ENCODE results near the gene ARHGEF10L.
A peak's percentile ranks its signal among the peaks of the same experiment; 100 is the strongest.
"Not testable (repeated sequence)": the region's sequence is repeated elsewhere in the genome, so short reads cannot be mapped to it uniquely, and the experiment has no call there.

The ARHGEF10L gene, protein sequence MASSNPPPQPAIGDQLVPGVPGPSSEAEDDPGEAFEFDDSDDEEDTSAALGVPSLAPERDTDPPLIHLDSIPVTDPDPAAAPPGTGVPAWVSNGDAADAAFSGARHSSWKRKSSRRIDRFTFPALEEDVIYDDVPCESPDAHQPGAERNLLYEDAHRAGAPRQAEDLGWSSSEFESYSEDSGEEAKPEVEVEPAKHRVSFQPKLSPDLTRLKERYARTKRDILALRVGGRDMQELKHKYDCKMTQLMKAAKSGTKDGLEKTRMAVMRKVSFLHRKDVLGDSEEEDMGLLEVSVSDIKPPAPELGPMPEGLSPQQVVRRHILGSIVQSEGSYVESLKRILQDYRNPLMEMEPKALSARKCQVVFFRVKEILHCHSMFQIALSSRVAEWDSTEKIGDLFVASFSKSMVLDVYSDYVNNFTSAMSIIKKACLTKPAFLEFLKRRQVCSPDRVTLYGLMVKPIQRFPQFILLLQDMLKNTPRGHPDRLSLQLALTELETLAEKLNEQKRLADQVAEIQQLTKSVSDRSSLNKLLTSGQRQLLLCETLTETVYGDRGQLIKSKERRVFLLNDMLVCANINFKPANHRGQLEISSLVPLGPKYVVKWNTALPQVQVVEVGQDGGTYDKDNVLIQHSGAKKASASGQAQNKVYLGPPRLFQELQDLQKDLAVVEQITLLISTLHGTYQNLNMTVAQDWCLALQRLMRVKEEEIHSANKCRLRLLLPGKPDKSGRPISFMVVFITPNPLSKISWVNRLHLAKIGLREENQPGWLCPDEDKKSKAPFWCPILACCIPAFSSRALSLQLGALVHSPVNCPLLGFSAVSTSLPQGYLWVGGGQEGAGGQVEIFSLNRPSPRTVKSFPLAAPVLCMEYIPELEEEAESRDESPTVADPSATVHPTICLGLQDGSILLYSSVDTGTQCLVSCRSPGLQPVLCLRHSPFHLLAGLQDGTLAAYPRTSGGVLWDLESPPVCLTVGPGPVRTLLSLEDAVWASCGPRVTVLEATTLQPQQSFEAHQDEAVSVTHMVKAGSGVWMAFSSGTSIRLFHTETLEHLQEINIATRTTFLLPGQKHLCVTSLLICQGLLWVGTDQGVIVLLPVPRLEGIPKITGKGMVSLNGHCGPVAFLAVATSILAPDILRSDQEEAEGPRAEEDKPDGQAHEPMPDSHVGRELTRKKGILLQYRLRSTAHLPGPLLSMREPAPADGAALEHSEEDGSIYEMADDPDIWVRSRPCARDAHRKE (N-terminal part only)

DNA sequence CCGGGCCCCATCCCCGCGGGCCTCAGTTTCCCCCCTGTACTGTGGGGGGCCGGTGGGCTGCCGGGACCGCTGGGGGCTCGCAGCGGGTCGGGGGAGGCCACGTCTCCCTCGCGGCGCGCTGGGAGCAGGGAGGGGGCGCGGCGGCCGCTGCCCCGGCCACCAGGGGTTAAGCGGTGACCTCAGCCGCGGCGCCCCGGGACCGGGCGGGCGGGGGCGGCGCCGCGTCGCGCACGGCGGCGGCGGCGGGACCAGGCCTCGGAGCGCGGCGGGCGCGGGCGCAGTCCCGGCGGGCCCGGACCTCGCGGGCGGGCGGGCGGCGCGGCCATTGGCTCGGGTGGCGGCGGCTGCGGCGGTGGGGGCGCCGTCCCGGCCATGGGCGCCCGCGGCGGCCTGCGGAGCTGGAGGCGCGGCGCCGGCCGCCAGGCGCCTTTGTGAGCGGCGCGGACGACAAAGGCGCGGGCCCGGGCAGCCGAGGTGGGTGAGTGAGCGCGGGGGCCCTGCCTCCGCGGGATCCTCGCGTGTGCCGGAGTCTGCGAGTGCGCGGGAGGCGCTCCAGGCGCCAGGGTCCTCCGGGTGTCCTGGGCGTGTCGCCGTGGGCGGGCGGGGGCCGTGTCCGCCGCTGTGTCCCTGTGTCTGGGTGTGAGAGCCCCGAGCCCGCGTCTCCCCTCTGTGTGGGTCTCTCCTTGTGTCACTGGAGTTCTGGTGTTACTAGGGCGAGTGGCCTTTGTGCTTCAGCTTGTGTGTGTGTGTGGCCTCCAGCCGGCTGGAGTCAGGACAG, at the start of gene ARHGEF10L:
Gene ARHGEF10L (plus strand): TSS at position 222 of the 778 bp plus-strand sequence. CDS start 40,898 bp downstream, outside the sequence.
- DNase-seq, result no peak

DNA sequence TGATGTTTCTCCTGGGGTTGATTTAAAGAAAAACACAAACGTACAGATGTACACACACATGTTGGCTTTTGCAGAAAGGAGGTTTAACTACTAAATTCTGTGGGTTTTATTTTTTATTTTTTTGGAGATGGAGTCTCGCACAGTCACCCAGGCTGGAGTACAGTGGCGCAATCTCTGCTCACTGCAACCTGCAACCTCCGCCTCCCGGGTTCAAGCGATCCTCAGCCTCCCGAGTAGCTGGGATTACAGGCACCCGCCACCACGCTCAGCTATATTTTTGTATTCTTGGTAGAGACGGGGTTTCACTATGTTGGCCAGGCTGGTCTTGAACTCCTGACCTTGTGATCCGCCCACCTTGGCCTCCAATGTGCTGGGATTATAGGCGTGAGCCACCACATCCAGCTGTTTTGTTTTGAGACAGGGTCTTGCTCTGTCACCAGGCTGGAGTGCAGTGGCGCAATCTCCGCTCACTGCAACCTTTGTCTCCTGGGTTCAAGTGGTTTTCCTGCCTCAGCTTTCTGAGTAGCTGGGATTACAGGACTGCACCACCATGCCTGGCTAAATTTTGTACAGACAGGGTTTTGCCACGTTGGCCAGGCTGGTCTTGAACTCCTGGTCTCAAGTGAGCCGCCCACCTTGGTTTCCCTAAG, 49.6 kb upstream of the ARHGEF10L start:
- not testable (repeated sequence) for DNase-seq

DNA sequence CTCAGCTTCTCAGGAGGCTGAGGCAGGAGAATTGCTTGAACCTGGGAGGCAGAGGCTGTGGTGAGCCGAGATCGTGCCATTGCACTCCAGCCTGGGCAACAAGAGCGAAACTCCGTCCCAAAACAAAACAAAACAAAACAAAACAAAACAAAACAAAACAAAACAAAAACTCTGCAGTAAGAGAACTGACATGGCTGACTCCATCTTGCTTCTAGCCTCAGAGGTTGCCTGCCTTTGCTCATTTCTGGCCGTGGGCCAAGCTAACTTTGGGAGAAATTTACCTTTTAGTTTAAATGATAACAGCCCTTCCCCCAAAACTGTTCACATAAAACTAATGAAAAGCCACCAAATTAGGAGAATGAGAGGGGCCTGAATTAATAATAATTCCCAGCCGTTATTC, 48.8 kb upstream of the ARHGEF10L start:
- DNase-seq, result not testable (repeated sequence)

DNA sequence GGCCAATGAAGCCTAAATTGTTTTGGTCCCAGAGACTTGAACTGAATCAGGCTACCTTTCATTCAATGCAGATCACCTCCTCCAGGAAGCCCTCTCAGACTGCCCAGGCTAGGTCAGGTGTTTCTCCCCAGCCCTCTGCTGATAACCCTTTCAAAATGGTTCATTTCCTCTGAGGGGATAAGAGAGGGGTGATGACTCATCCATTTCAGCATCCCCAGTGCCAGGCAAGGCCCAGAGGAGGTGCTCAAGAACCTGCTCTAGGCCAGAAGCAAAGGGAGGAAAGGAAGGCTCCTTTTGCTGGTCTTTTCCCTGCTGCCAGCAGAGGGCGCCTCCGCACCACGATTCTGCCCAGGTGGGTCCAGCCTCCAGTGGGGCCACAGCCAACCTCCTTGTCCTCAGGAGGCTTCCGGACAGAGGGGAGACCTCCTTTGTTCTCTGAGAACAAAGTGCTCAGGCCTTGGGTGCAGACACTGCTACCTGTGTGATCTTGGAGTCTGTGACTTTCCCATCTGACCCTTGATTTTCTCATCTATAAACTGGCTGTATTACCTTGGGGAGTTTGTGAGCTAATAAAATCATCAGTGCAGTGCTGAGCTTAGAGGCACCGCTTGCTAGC, 45.3 kb upstream of the ARHGEF10L start:
- peak; percentile 52 for DNase-seq

DNA sequence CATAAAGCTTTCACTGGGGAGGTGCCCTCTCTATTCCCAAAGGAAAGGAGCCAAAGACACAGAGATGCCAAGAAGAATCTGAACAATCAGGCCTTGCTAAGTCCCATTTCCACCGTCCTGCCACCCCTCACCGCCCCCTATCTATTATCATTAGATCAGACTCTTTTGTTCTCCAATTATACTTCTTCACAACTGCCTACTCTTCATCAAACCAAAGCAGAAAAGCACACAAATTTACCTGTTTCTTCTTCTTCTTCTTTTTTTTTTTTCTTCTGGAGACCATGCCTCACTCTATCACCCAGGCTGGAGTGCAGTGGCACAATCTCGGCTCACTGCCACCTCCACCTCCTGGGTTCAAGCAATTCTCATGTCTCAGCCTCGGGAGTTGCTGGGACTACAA, 43.1 kb upstream of the ARHGEF10L start:
- DNase-seq, result no peak

DNA sequence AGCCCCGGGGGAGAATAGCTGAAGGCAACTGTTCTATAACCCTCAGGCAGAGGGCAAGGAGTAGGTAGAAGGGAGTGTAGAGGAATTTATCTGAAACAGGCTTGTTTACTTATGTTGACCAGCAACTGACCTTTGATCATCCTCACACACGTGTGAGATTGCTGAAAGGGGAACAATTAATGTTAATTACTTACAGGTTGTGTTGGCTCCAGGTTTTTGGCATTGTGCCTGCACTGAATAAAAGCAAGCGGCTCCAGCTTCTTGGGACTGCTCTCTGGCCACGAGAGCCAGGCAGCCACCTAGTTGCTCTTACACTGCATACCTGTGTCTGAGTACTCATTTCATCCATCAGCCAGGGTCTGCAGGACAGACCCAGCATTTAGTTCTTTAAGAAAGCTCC, 41.3 kb upstream of the ARHGEF10L start:
- no peak for DNase-seq

DNA sequence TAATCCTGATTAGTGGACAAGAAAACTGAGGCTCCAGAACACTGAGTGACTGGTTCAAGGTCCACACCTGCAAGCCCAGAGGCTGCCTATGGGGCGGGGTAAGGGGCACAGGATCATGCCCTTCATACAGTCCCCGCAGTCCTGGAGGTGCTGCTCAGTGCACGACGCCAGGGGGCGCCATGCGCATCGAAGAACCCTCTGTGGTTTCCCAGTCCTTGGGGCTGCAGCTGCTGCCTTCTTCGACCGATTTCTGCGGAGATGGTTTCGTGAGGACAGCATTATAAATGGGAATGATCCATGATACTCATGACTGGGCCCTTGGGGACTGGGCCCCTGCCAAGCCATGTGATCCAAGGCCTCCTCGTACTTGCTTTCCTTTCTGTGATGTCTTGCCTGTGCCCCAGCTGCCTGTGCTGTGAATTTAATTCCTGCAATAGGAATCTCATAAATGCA, 37.1 kb upstream of the ARHGEF10L start:
- peak; percentile 8 for DNase-seq

DNA sequence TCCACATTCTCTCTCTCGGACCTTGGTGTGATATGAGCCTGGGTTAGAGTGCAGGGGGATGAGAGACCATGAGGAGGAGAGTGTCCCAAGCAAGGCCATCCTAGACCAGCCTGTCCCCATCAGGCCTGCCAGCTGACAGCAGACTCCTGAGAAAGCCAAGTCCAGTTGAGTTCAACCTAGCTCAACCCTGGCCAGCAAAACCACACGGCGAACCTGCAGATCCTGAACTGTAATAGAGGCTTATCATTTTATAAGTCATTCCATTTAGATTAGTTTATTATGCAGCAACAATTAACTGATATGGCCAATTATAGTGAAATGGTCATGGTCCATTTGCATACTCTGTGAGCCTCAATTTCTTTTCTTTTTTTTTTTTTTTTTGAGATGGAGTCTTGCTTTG, 36.4 kb upstream of the ARHGEF10L start:
- DNase-seq, result no peak

DNA sequence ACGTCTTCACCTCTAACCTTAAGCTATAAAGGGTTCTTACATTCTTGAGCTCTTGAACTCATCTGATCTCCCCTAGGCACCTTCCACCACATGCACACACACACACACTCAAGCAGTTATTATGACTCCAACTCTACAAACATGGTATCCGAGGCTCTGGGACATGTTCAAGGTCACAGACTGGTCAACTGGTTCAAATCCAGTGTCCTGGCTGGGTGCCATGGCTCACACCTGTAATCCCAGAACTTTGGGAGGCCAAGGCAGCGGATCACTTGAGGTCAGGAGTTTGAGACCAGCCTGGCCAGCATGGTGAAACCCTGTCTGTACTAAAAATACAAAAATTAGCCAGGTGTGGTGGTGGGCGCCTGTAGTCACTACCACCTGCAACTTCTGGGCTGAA, 32.3 kb upstream of the ARHGEF10L start:
- not testable (repeated sequence) for DNase-seq

DNA sequence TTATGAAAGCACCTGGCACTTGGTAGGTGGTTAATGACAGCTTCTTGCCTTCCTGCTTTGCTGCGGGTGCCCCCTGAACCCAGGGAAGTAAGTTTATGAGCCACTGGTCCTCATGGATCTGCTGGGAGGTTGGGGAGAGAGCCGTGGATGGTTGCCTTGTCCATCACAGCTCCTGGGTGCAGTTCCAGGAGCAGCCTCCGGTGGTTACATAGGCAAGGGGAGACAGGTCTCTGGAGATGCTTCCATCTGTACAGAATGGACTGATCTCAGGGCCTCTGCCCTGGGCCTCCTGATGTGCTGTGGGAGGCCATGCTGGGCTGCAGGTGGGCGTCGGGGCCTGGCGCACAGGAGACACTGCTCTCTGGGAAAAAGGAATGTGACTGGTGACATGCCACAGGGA, 31.6 kb upstream of the ARHGEF10L start:
- no peak for DNase-seq

DNA sequence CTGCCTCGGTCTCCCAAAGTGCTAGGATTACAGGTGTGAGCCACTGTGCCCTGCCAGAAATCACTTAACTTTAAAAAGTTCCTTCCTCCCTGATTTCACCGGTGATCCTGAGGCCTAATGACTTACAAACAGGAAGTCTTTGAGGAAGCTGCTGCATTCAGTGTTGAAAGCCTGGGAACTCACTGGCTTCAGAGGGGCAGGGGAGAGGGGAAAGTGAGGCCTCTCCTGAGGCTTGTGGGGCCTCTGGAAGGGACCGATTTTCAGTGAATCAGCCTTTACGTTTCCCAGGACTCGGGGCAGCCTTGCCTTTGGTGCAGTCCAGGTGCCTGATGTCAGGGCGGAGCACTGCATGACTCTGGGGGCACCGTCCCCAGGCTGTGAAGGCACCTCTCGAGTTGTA, 30.1 kb upstream of the ARHGEF10L start:
- DNase-seq, result no peak

DNA sequence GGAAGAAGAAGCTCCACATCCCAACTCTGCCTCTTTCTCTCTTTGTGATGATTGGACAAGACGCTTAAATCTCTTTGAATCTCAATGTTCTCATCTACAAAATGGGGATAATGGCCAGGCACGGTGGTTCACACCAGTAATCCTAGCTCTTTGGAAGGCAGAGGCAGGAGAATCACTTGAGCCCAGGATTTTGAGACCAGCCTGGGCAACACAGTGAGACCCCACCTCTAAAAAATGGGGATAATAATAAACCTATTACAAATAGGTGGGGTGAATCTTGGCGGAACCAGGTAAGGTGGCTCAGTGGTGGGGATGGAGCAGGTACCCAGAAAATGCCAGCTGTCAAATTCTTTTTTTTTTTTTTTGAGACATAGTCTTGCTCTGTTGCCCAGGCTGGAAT, 29.4 kb upstream of the ARHGEF10L start:
- no peak for DNase-seq

DNA sequence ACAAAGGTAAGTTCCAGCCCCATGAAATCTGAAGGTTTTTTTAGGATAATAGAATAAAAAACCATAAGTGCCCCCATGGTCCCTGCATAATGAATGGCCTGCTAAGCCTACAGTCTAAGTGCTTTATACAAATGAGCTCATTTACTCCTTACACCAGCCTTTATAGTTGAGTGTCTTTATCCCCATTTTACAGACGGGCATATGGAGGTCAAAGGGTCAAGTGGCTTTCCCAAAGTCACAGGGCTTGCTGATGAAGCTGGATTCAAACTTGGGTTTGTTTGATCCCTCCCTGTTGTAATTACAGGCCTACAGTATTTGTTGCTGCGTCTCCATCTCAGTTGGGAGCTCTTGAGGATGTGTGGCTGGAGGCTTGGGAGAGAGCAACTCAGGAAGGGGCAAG, 28.3 kb upstream of the ARHGEF10L start:
- no peak for DNase-seq

DNA sequence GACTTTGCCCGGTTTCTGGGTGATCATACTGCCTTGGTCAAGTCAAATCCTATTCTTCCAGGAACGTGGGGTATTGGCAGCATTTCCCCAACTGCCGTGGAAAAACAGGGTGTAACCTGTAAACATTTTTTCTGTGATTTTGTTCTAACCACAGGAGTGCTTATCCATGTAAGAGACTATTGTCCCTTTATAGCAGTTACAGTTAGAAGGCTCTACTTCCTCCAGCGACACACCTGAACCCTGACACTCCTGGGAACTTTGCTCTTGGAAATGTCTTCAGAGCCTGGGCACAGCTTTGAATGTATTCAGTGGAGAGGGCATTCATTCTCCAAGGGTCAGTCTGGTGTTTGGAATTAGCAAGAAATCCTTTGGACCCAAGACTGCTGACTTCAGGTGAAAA, 26.4 kb upstream of the ARHGEF10L start:
- no peak for DNase-seq

DNA sequence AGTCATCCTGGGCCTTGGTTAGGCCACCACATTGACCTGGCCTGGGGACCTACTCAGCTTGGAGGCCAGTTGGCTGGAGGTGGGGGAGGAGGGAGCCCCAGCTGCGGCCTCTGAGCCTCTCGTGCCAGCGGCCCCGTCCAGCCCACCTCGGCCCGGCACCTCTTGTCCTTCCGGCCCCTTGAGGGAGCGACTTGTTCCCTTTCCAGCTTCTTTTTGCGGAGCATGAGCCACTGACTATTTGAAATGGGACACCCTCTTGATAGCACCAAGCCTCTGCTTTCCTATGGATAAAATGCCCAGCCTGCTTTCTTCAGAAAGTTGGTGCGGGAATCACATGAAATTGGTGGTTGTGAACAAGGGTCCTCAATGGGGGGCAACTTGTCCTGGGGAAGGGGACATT, 24.7 kb upstream of the ARHGEF10L start:
- DNase-seq, result no peak

DNA sequence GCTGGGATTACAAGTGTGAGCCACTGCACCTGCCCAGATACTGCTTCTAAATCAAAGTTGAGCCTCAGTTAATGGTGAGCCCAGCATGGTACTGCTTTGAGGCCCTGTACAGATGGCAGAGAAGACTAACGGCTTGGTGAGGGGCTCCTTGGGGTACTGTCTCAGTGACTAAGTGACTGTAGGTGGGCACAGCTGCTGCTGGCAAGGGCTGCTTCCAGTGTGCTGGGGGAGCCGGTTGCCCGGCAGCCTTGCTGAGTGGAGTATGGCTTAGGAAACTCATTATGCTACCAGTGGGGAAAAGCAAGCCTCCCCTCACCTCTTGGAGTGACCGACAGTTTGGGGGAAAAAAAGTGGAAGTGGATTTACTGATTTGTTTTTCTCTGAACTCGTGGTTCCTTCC, 23.6 kb upstream of the ARHGEF10L start:
- DNase-seq, result no peak

DNA sequence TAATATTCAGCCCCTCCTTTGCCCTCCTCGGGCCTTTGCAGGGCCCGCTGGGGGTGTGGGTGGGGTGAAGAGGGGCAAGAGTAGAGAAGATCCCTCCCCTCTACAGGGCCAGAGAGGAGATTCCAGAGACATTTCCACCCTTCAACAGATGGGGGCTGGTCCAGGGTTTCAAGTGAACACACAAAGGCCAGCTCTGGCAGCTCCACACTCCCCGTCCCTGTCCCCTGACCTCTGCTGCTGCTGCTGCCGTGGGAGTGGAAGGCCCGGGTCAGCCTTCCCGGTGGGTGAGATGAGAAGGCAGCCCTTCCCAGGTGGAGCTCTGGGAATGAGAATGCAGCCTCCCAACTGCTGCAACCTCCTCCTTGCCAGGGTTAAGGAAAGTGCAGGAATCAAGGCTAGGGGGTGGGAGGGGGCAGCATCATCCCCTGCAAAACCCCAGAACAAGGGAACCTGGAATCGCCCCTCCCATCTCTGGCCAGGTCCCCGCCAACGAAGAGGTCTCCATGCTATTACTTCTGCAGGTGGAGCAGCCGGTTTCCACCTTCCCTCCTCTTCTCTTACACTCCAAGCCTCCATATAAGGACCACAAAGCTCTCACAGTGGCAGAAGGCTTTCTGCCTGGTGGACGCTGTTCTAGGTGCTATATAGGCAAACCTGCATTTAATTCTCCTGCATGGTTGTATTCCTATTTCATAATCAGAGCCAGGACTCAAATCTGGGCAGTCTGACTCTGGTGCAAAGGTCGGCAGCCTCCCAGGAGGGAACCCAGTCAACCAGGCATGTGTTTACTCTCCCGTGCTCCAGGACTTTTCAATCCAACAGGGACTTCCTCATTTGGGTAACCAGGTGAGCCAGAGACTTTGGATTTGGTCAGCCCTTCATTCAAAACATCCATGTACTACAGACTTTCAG, 22.9 kb upstream of the ARHGEF10L start:
- no peak for DNase-seq

DNA sequence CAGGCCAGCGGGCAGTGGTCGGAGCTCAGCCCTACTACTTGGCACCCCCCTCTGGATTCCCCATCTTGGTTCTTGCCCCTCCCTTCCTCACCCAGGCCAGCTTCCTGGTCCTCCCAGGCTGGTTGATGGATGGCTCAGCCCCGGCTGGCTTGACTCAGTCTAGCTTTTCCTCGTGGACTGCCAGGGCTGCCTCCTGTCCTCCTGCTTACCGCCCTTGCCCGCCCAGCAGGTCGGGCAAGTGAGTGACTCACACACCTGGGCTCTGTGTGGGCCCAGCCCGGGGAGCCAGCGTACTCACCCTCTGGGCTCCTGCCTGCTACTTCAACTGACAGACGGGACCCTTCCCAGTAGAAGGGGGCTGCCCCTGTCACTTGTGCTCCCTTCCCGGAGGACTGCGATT, 19.5 kb upstream of the ARHGEF10L start:
- DNase-seq, result no peak

DNA sequence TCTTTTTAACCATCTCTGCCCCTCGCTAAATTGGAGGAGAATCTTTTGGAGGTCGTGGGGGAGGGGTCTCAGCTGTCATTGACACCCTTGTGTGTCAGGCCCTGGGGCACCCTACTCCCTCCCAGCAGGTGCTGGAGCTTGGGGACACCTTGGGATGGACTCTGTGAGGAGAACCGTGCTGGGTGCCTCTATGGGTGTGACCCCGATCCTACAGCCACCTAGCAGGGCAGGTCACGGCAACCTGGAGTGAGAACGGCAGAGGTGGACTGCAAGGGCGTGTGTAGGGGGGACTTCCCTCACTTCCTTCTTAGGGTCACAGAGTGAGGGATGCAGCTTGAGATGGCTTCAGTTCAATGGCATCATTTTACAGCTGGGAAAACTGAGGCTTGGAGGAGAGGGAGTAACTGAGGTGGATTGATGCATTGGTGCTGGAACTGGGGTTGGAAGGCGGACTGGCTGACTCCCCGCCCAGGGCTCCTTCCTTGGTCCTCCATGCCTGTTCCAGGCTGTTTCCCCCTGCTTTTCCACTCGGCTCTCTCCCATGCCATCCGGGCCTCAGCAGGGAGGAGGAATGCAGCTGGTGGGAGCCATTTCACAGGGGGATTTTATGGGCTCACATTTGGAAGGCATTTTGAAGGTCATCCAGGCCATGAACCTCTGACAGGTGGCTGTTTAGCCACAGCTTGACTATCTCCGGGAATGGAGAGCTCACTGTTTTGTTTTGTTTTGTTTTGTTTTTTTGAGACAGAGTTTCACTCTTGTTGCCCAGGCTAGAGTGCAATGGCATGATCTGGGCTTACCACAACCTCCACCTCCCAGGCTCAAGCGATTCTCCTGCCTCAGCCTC, 18.8 kb upstream of the ARHGEF10L start:
- no peak for DNase-seq
